Thyroid gland (tissue), 4 donors: Measurements from ENCODE around the gene TMEM132A. TPM values are rescaled to one million over a fixed set of nuclear protein-coding genes. Genes with fewer than 3 reads are reported as not detected.
"Not testable (repeated sequence)": the region's sequence is repeated elsewhere in the genome, so short reads cannot be mapped to it uniquely, and the experiment has no call there.

Experiments used
- DNase-seq, 2 donors: peaks; one replicate each; pipeline ENCODE4 v3.0.0-alpha.2; 2019
- H3K27ac ChIP-seq, 3 donors: fragments of 200-600 bp; sonication (generic); 1 replicate in 2 of 3; 2 replicates in 1 of 3; pipeline ENCODE4 v1.5.1; 2016 to 2019; ENCODE audit warnings: mild to moderate bottlenecking in 1 of 3, moderate library complexity in 1 of 3
- H3K27me3 ChIP-seq: fragments of 200-600 bp; sonication (generic); one replicate; pipeline ENCODE4 v1.5.1; 2019
- H3K36me3 ChIP-seq, 2 donors: fragments of 200-600 bp; sonication (generic); one replicate each; pipeline ENCODE4 v1.5.1; 2016 to 2019
- H3K4me1 ChIP-seq, 2 donors: fragments of 200-600 bp; sonication (generic); one replicate each; pipeline ENCODE4 v1.5.1; 2017 to 2019
- H3K4me3 ChIP-seq, 3 donors: fragments of 200-600 bp; sonication (generic); replicated peaks in 1 of 3; 1 replicate in 2 of 3; 2 replicates in 1 of 3; pipeline ENCODE4 v1.5.1; 2016; ENCODE audit warnings: mild to moderate bottlenecking in 1 of 3
- H3K9me3 ChIP-seq: fragments of 200-600 bp; sonication (generic); one replicate; pipeline ENCODE4 v1.5.1; 2017
- POLR2A ChIP-seq, 2 donors: fragments of 450-650 bp; IDR thresholded peaks; one replicate each; pipeline ENCODE4 v1.6.1; 2017; ENCODE audit warnings: antibody characterized with exemption in 2 of 2, mild to moderate bottlenecking in 2 of 2, moderate library complexity in 1 of 2
- WGBS, 2 donors: methylation state at CpG; one replicate each; pipeline ENCODE4 v1.1.5; 2017; 5-methylcytosine and 5-hydroxymethylcytosine counted together
- intact Hi-C: fragments of 100-400 bp; cut with DNase I; formaldehyde crosslinking; loops from one replicate; pipeline ENCODE4 v1.15.1; 2023
- total RNA-seq, 4 donors: library from RNA; depleted of rRNA; stranded (reverse); fragments of >200 nt; gene quantifications; one replicate each; pipeline ENCODE4 v1.2.3, GENCODE V29; 2016
- TF ChIP-seq, protein P1 (sequence below), 6 experiments: fragments of 200-600 bp in 3 of 6; fragments of 450-650 bp in 3 of 6; sonication (generic) in 3 of 6; IDR thresholded peaks; one replicate each; pipeline ENCODE4 v1.5.1; 2016 to 2019; ENCODE audit warnings: antibody characterized with exemption in 6 of 6, mild to moderate bottlenecking in 2 of 6, inconsistent platforms in 1 of 6, moderate library complexity in 1 of 6

The TMEM132A gene
- total RNA-seq, 4 donors from 2014 or later = 3.3 to 8.3 (median 3.9) TPM

DNA sequence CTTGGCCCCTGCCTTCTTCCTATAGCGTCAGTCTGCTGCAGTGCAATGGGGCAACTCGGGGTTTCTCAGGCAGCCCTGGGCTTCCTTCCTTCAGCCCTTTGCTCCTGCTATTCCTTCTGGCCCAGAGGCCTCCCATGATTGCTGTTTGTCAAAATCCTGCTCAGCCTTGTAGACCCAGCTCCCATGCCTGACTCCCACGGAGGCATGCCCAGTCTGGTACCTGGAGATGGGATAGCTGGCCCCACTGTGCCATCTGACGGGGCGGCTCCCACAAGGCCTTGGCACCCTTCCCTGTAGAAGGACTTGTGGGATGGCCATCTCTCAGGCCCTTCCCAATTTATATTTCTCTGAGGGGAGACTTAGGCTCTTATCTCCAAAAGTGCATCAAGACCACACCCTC, 46.6 kb downstream of the TMEM132A start:
- TF ChIP-seq, protein P1, sequence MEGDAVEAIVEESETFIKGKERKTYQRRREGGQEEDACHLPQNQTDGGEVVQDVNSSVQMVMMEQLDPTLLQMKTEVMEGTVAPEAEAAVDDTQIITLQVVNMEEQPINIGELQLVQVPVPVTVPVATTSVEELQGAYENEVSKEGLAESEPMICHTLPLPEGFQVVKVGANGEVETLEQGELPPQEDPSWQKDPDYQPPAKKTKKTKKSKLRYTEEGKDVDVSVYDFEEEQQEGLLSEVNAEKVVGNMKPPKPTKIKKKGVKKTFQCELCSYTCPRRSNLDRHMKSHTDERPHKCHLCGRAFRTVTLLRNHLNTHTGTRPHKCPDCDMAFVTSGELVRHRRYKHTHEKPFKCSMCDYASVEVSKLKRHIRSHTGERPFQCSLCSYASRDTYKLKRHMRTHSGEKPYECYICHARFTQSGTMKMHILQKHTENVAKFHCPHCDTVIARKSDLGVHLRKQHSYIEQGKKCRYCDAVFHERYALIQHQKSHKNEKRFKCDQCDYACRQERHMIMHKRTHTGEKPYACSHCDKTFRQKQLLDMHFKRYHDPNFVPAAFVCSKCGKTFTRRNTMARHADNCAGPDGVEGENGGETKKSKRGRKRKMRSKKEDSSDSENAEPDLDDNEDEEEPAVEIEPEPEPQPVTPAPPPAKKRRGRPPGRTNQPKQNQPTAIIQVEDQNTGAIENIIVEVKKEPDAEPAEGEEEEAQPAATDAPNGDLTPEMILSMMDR (IDR thresholded peaks at IDR 0.05) = no peak
- TF ChIP-seq POLR2A (IDR thresholded peaks at IDR 0.05) = no peak
- no peak for DNase-seq
- H3K27me3 ChIP-seq = no peaks in the 10 kb centered on the region
- H3K4me1 ChIP-seq = no peaks in the 10 kb centered on the region
- no peak overlapping the region for H3K4me3 ChIP-seq
- 76 to 84% methylated on average over 2 to 5 of the region's 5 CpGs for WGBS, 2 donors
- H3K36me3 ChIP-seq = no peaks in the 10 kb centered on the region
- no peak overlapping the region for H3K27ac ChIP-seq
- intact Hi-C loops = loop anchor here (2.0 kb wide), 1 partner anchor 216 kb away; no protein-coding TSS in a partner anchor
- H3K9me3 ChIP-seq = no peaks in the 10 kb centered on the region

DNA sequence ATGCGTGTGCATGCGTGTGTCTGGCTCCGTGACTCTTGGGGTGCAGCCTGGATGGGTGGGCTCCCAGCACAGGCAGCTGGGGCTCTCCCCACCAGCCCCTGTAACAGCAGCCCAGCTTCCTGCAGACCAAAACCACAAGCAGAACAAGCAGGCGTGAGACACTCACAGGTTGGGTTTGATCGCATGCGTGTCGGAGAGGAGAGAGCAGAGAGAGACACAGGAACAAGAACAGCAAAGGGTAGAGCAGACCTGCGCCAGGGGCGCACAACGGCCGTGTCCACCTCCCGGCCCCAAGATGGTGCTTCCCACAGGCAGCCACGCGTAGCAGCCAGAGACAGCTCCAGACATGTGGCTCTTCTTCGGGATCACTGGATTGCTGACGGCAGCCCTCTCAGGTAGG, 47.3 kb downstream of the TMEM132A start, which contains the start of gene CD6:
Gene CD6, plus strand, starts transcription at position 161 of the 400 bp plus-strand sequence. Its CDS starts 186 bp downstream, at position 347.
- no peak for DNase-seq
- TF ChIP-seq, protein P1 (IDR thresholded peaks at IDR 0.05) = no peak
- no peak for TF ChIP-seq POLR2A (IDR thresholded peaks at IDR 0.05)
- no peaks in the 10 kb centered on the region for H3K36me3 ChIP-seq
- no peaks in the 10 kb centered on the region for H3K27me3 ChIP-seq
- intact Hi-C loops = loop anchor here (2.0 kb wide), 1 partner anchor 215 kb away; no protein-coding TSS in a partner anchor
- no peaks in the 10 kb centered on the region for H3K9me3 ChIP-seq
- 91 to 93% methylated on average over 13 to 16 of the region's 16 CpGs for WGBS, 2 donors
- H3K4me3 ChIP-seq = no peak within 1 kb of the TSS
- H3K4me1 ChIP-seq = no peaks in the 10 kb centered on the region
- no peak within 1 kb of the TSS for H3K27ac ChIP-seq

DNA sequence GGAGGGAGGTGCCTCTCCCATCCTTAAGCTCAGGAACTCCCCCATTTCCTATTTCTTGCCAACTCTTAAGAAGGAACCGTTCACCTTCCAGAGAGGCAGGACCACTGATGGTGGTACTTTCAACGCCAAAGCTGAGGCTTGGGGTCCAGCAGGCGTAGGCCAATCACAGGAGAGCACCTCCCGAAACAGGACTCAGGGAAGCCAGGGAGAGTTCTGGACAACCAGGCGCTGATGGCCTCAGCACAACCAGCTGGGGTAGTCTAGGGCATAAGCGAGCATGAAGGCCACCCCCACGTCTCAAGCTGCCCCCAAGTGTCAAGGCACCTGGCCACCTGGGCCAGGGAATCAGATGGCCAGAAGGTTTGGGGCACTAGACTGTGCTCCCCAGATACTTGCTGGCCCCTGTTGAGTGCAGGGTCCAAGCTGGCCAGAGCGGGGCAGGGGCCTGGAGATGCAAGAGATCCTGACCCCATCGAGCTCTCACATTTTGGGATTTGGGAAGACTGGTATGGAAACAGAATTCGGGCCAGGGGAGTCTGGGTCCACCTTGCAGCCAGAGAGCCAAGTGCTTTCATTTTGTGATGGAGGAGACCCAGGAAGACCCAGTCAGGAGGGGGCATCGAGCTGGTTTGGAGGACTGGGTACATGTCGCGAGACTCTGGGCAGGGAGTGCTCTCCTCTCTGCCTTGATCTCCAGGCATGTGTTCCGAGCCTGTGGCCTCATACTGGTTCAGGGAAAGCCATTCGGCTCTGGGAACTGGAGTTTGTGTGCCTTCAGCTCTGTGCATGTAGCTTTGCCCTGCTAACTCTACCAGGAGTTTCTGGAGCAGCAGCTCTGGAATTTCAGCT, 48.1 kb downstream of the TMEM132A start:
- WGBS, 2 donors = 88 to 92% methylated on average over 12 to 13 of the region's 15 CpGs
- TF ChIP-seq, protein P1 (IDR thresholded peaks at IDR 0.05) = no peak
- TF ChIP-seq POLR2A (IDR thresholded peaks at IDR 0.05) = no peak
- no peaks in the 10 kb centered on the region for H3K27me3 ChIP-seq
- H3K9me3 ChIP-seq = no peaks in the 10 kb centered on the region
- H3K27ac ChIP-seq = no peak overlapping the region
- DNase-seq = no peak
- intact Hi-C loops = no loop called here
- no peak overlapping the region for H3K4me3 ChIP-seq
- H3K36me3 ChIP-seq = no peaks in the 10 kb centered on the region
- H3K4me1 ChIP-seq = no peaks in the 10 kb centered on the region

DNA sequence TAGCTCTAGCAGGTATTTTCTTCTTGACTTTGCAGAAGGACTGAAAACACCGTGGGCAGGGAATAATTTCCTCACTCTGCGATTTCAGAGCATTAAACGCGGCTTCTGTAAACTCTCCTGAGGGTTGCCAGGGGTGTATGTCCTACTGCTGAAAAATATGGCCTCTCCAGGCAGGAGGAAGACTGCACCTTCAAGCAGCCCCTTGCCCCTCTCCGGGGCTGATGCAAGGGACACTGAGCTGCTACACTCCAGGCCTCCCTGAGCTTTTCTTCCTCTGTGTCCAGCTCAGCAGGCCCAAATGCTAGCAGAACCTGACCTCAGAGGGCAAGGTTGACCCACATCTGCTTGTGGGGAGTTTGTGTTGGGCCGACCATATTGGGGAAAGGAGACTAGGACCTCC, 49.4 kb downstream of the TMEM132A start:
- Histone ChIP-seq H3K4me3 (no peak overlapping the region), H3K27me3 (no peaks in the 10 kb centered on the region), H3K27ac (no peak overlapping the region), H3K4me1 (no peaks in the 10 kb centered on the region), H3K9me3 (no peaks in the 10 kb centered on the region), H3K36me3 (no peaks in the 10 kb centered on the region)
- intact Hi-C loops = no loop called here
- TF ChIP-seq POLR2A (IDR thresholded peaks at IDR 0.05) = no peak
- TF ChIP-seq, protein P1 (IDR thresholded peaks at IDR 0.05) = no peak
- DNase-seq = no peak
- WGBS, 2 donors = 63 to 69% methylated on average over 6 of the region's 6 CpGs

DNA sequence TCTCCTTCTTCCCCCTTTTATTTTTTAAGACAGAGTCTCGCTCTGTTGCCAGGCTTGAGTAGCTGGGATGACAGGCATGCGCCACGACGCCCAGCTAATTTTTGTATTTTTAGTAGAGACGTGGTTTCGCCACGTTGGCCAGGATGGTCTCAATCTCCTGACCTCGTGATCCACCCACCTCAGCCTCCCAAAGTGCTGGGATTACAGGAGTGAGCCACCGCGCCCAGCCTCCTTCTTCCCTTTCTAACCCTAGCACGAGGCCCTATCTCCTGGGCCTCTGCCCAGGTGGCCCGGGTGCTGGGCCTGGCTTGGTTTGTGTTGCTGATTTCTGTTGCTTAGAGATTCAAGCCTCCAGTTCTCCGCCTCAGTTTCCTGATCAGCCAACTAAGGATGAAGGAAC, 50.1 kb downstream of the TMEM132A start:
- H3K9me3 ChIP-seq, H3K36me3 ChIP-seq, H3K27ac ChIP-seq, intact Hi-C loops, H3K4me1 ChIP-seq, H3K4me3 ChIP-seq, H3K27me3 ChIP-seq, DNase-seq: not testable (repeated sequence)
- 89 to 93% methylated on average over 13 of the region's 13 CpGs for WGBS, 2 donors
